Loucy (cell line): ENCODE results near the gene RAB32.

Experiments
- CTCF ChIP-seq: fragments of 200-600 bp; sonication (generic); conservative IDR thresholded peaks from 2 replicates; pipeline ENCODE4 v1.5.1; 2014; ENCODE audit warnings: mild to moderate bottlenecking, antibody characterized with exemption, low read length
- EZH2phosphoT487 ChIP-seq: fragments of 200-600 bp; IDR thresholded peaks from 2 replicates; pipeline ENCODE4 v1.6.1; 2018; ENCODE audit warnings: antibody characterized with exemption, mild to moderate bottlenecking, moderate library complexity, borderline replicate concordance

GRCh38 chr6:146515212-146515611, 28.4 kb upstream of the RAB32 start:
- no peak for TF ChIP-seq CTCF
- no peak for TF ChIP-seq EZH2phosphoT487
